Prostate gland (tissue), 2 donors: Measurements from ENCODE around the gene LRRC8A. TPM values are rescaled to one million over a fixed set of nuclear protein-coding genes. Genes with fewer than 3 reads are reported as not detected.

Experiments
- DNase-seq: peaks from one replicate; pipeline ENCODE4 v3.0.0-alpha.2; 2019; ENCODE audit warnings: low spot score
- H3K27ac ChIP-seq, 2 donors: fragments of 200-600 bp; sonication (generic); 2 replicates each; pipeline ENCODE4 v1.5.1; 2017 to 2019
- H3K27me3 ChIP-seq: fragments of 200-600 bp; sonication (generic); replicated peaks from 2 replicates; pipeline ENCODE4 v1.5.1; 2019; ENCODE audit not compliant: insufficient read depth
- H3K36me3 ChIP-seq, 2 donors: fragments of 200-600 bp; sonication (generic); 1 replicate in 1 of 2; 2 replicates in 1 of 2; pipeline versions ENCODE4 v1.5.1 to v1.8.1; 2017 to 2019
- H3K4me1 ChIP-seq: fragments of 200-600 bp; sonication (generic); replicated peaks from 2 replicates; pipeline ENCODE4 v1.5.1; 2019
- H3K4me3 ChIP-seq, 2 donors: fragments of 200-600 bp; sonication (generic); 2 replicates each; pipeline ENCODE4 v1.5.1; 2017 to 2019
- H3K9me3 ChIP-seq: fragments of 200-600 bp; sonication (generic); 2 replicates; pipeline ENCODE4 v1.5.1; 2017
- CTCF ChIP-seq, 4 experiments: fragments of 200-600 bp in 2 of 4; fragments of 450-650 bp in 2 of 4; sonication (generic) in 2 of 4; IDR thresholded peaks; 1 replicate in 3 of 4; 2 replicates in 1 of 4; pipeline ENCODE4 v1.5.1; 2016 to 2019; ENCODE audit warnings: antibody characterized with exemption in 4 of 4, mild to moderate bottlenecking in 2 of 4, moderate library complexity in 2 of 4
- POLR2A ChIP-seq: fragments of 450-650 bp; IDR thresholded peaks from one replicate; pipeline ENCODE4 v1.6.1; 2016; ENCODE audit warnings: antibody characterized with exemption, mild to moderate bottlenecking
- POLR2AphosphoS5 ChIP-seq: sonication (generic); formaldehyde crosslinking; IDR thresholded peaks from one replicate; pipeline ENCODE4 v1.6.1; 2017; ENCODE audit warnings: antibody characterized with exemption
- WGBS: methylation state at CpG from one replicate; pipeline ENCODE4 v1.1.5; 2018; 5-methylcytosine and 5-hydroxymethylcytosine counted together
- intact Hi-C: fragments of 100-400 bp; cut with DNase I; formaldehyde crosslinking; loops from one replicate; pipeline ENCODE4 v1.14.2; 2022
- total RNA-seq, 2 donors: library from RNA; depleted of rRNA; stranded (reverse); fragments of >200 nt; gene quantifications; one replicate each; pipeline ENCODE4 v1.1.0, GENCODE V29; 2016

Gene LRRC8A
- total RNA-seq, 2 donors from 2014 or later = 78.2 to 78.8 TPM

DNA sequence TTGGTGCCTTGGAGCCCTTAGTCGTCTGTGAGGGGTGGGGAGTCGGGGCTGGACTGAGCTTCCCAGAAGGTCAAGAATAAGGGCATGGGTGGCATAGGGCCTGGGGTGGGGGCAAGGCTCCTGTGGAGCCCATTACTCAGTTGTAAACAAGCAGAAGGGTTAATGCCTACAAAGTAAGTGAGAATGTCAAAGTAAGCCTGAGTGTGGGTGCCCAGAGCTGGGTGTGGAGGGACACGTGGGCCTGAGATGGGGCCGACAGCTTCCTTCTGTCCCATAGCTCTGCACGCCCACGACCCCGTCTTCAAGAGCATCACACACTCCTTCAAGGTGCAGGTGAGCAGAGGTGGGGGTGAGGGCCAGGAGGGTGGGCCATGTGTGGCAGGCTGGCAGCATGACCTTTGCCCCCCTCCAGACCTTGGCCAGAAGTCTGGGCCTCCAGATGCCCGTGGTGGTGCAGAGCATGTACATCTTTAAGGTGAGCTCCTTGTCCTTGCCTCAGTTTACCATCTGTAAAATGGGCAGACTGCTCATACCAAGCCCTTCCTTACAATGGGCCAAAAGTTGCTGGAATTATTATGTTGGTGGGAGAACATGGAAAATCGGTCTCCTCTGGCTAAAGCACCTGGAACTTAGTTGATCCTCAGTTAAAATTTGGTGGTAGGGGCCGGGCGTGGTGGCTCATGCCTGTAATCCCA, 54.4 kb downstream of the LRRC8A start:
- intact Hi-C loops = no loop called here
- no peak for DNase-seq
- H3K27ac ChIP-seq = no peak overlapping the region
- no peaks in the 10 kb centered on the region for H3K36me3 ChIP-seq
- TF ChIP-seq CTCF (IDR thresholded peaks at IDR 0.05) (no peak), POLR2AphosphoS5 (no peak), POLR2A (no peak)
- no peaks in the 10 kb centered on the region for H3K4me1 ChIP-seq
- H3K4me3 ChIP-seq = no peak overlapping the region
- 86% methylated on average over 11 of the region's 11 CpGs for WGBS
- H3K9me3 ChIP-seq = no peaks in the 10 kb centered on the region
- no peaks in the 10 kb centered on the region for H3K27me3 ChIP-seq

- Histone ChIP-seq H3K36me3 (no peaks in the 10 kb centered on the region), H3K4me3 (no peak overlapping the region), H3K9me3 (no peaks in the 10 kb centered on the region), H3K27ac (no peak overlapping the region), H3K27me3 (no peaks in the 10 kb centered on the region), H3K4me1 (no peaks in the 10 kb centered on the region)
- TF ChIP-seq POLR2A = no peak
- no peak for TF ChIP-seq POLR2AphosphoS5
- TF ChIP-seq CTCF (IDR thresholded peaks at IDR 0.05) = no peak
- DNase-seq = no peak
- WGBS = 96% methylated on average over 9 of the region's 9 CpGs
- intact Hi-C loops = no loop called here
These were observed 55.6 kb downstream of the LRRC8A start for GRCh38 chr9:128937310-128938165.

GRCh38 chr9:128940271-128940921, 58.5 kb downstream of the LRRC8A start:
- no peak overlapping the region for H3K4me3 ChIP-seq
- no peak for TF ChIP-seq POLR2A
- no peak for TF ChIP-seq CTCF (IDR thresholded peaks at IDR 0.05)
- no peak for TF ChIP-seq POLR2AphosphoS5
- H3K27ac ChIP-seq = no peak overlapping the region
- DNase-seq = no peak
- H3K36me3 ChIP-seq = no peaks in the 10 kb centered on the region
- no peaks in the 10 kb centered on the region for H3K4me1 ChIP-seq
- no peaks in the 10 kb centered on the region for H3K27me3 ChIP-seq
- 56% methylated on average over 15 of the region's 15 CpGs for WGBS
- no peaks in the 10 kb centered on the region for H3K9me3 ChIP-seq
- intact Hi-C loops = no loop called here

DNA sequence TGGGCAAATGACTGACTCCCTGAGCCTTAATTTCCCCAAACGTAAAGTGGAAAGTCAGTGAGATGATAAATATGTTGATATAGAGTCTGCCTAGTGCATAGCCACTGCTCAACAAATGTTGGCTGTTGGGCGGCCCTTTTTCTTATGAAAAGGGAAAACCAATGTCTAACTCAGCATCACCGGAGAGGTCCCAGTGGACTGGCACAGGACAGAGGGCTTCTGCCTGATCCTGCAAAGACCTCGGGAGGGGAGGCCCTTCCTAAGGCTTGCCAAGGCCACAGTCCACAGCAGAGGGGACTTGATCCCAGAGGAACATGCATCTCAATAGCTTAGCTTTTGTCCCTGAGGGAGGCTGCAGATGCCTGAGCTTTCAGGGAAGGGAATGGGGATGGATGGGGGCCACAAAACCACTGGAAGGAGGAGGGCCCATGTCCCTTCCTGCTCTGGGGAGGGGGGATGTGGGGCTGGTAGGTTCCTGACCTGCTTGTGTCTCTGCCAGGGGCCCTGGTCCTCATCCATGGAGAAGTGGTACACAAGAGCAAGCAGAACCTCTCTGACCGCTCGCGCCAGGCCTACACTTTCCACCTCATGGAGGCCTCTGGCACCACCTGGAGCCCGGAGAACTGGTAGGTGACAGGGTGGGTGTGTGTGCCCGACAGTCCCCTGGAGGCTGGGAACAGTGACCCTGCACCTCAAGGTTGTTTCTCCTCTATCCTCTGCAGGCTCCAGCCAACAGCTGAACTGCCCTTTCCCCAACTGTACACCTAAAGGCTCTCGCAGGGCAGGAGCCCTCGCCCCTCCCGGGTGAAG, 59.2 kb downstream of the LRRC8A start:
- Histone ChIP-seq H3K4me3 (no peak overlapping the region), H3K36me3 (no peaks in the 10 kb centered on the region), H3K27me3 (no peaks in the 10 kb centered on the region), H3K4me1 (no peaks in the 10 kb centered on the region), H3K9me3 (no peaks in the 10 kb centered on the region), H3K27ac (no peak overlapping the region)
- intact Hi-C loops = no loop called here
- no peak for DNase-seq
- no peak for TF ChIP-seq POLR2A
- WGBS = 88% methylated on average over 12 of the region's 12 CpGs
